Upper lobe of left lung (tissue), 6 donors: ENCODE data around the gene GRID1. TPM values are rescaled to one million over a fixed set of nuclear protein-coding genes. Genes with fewer than 3 reads are reported as not detected.

ENCODE experiments used
- ATAC-seq, 2 donors: fragments of 200-7000 bp; cut with Tn5 transposase; one replicate each; pipeline ENCODE4 v1.9.1; 2022; ENCODE audit warnings: mild to moderate bottlenecking in 2 of 2, moderate library complexity in 2 of 2; ENCODE audit not compliant: low FRiP score in 2 of 2
- DNase-seq, 2 donors: peaks; one replicate each; pipeline ENCODE4 v3.0.0-alpha.2; 2019 to 2020
- H3K27ac ChIP-seq, 4 donors: fragments of 200-600 bp; sonication (generic); one replicate each; pipeline ENCODE4 v1.5.1; 2016 to 2019
- H3K27me3 ChIP-seq, 4 donors: fragments of 200-600 bp; sonication (generic); one replicate each; pipeline ENCODE4 v1.5.1; 2017 to 2019
- H3K36me3 ChIP-seq, 4 donors: fragments of 200-600 bp; sonication (generic); one replicate each; pipeline ENCODE4 v1.5.1; 2016 to 2019
- H3K4me1 ChIP-seq, 4 donors: fragments of 200-600 bp; sonication (generic); one replicate each; pipeline ENCODE4 v1.5.1; 2018 to 2019
- H3K4me3 ChIP-seq, 4 donors: fragments of 200-600 bp; sonication (generic); one replicate each; pipeline ENCODE4 v1.5.1; 2017 to 2019; ENCODE audit warnings: mild to moderate bottlenecking in 2 of 4, moderate library complexity in 1 of 4
- H3K9me3 ChIP-seq, 4 donors: fragments of 200-600 bp; sonication (generic); one replicate each; pipeline ENCODE4 v1.5.1; 2018 to 2019
- CTCF ChIP-seq, 6 experiments: fragments of 450-650 bp in 4 of 6; fragments of 200-600 bp in 2 of 6; sonication (generic) in 2 of 6; IDR thresholded peaks; one replicate each; pipeline ENCODE4 v1.5.1; 2016 to 2019; ENCODE audit warnings: antibody characterized with exemption in 6 of 6
- EP300 ChIP-seq, 4 donors: sonication (generic); formaldehyde crosslinking; IDR thresholded peaks; one replicate each; pipeline ENCODE4 v1.5.1; 2017; ENCODE audit warnings: antibody characterized with exemption in 4 of 4, control low read depth in 2 of 4
- POLR2A ChIP-seq, 4 donors: fragments of 450-650 bp; IDR thresholded peaks; one replicate each; pipeline ENCODE4 v1.5.1; 2016 to 2017; ENCODE audit warnings: antibody characterized with exemption in 4 of 4, mild to moderate bottlenecking in 2 of 4
- POLR2AphosphoS5 ChIP-seq, 2 donors: sonication (generic); formaldehyde crosslinking; IDR thresholded peaks; one replicate each; pipeline ENCODE4 v1.5.1; 2017; ENCODE audit warnings: antibody characterized with exemption in 2 of 2
- WGBS, 2 donors: methylation state at CpG; one replicate each; pipeline ENCODE4 v1.1.5; 2017 to 2018; 5-methylcytosine and 5-hydroxymethylcytosine counted together
- total RNA-seq, 6 donors: library from RNA; depleted of rRNA in 4 of 6; stranded (reverse); fragments of >200 nt in 4 of 6; gene quantifications; one replicate each; pipeline versions ENCODE4 v1.1.0 to v1.2.1, GENCODE V29; 2016 to 2021
- donor health status: DM: no; HTN: no; CAD: no; lungs with moderate emphysema.
- donor health status: DM: no; HTN: yes; CAD: no; lungs with severe emphysema.

The GRID1 gene
- total RNA-seq, 6 donors from 2014 or later: 1.5 to 5.2 (median 3.2) TPM

- DNase-seq (no peak), ATAC-seq (no peak)
- H3K27ac ChIP-seq: peak overlapping the region in 1 of 4 donors; percentile 84
- no peaks in the 10 kb centered on the region for H3K36me3 ChIP-seq
- H3K9me3 ChIP-seq: no peaks in the 10 kb centered on the region
- peaks cover 0 to 18% (median 10%) of the 10 kb centered on the region in 4 donors for H3K27me3 ChIP-seq
- 35 to 37% methylated on average over 9 of the region's 9 CpGs for WGBS, 2 donors
- TF ChIP-seq CTCF (IDR thresholded peaks at IDR 0.05) (no peak), POLR2AphosphoS5 (IDR thresholded peaks at IDR 0.05) (no peak), POLR2A (IDR thresholded peaks at IDR 0.05) (no peak), EP300 (IDR thresholded peaks at IDR 0.05) (no peak)
- H3K4me3 ChIP-seq: peak overlapping the region in 3 of 4 donors; percentile 58 to 62 (median 60)
- peaks cover 28 to 36% (median 32%) of the 10 kb centered on the region in 4 donors for H3K4me1 ChIP-seq
Measured at GRCh38 chr10:86399514-86399878, 32.9 kb upstream of the GRID1 start.

GRCh38 chr10:86397120-86397519, 30.5 kb upstream of the GRID1 start:
- H3K36me3 ChIP-seq: no peaks in the 10 kb centered on the region
- no peaks in the 10 kb centered on the region for H3K9me3 ChIP-seq
- ATAC-seq (no peak), DNase-seq (no peak)
- H3K27me3 ChIP-seq: peaks cover 0 to 12% (median 9%) of the 10 kb centered on the region in 4 donors
- whole genome bisulfite sequencing, 2 donors: 79 to 89% methylated on average over 5 to 7 of the region's 7 CpGs
- no peak overlapping the region for H3K27ac ChIP-seq
- no peak overlapping the region for H3K4me3 ChIP-seq
- TF ChIP-seq POLR2AphosphoS5 (IDR thresholded peaks at IDR 0.05): no peak
- TF ChIP-seq EP300 (IDR thresholded peaks at IDR 0.05): no peak
- no peak for TF ChIP-seq POLR2A (IDR thresholded peaks at IDR 0.05)
- TF ChIP-seq CTCF (IDR thresholded peaks at IDR 0.05): no peak
- peaks cover 22 to 28% (median 25%) of the 10 kb centered on the region in 4 donors for H3K4me1 ChIP-seq

- TF ChIP-seq POLR2AphosphoS5 (IDR thresholded peaks at IDR 0.05) (no peak), POLR2A (IDR thresholded peaks at IDR 0.05) (no peak), CTCF (IDR thresholded peaks at IDR 0.05) (no peak), EP300 (IDR thresholded peaks at IDR 0.05) (no peak)
- Histone ChIP-seq H3K9me3 (no peaks in the 10 kb centered on the region), H3K27ac (no peak overlapping the region), H3K4me3 (no peak overlapping the region), H3K27me3 (peaks cover 0 to 12% (median 4%) of the 10 kb centered on the region in 4 donors), H3K4me1 (peaks cover 6 to 9% (median 8%) of the 10 kb centered on the region in 4 donors), H3K36me3 (no peaks in the 10 kb centered on the region)
- DNase-seq (no peak), ATAC-seq (no peak)
- WGBS, 2 donors: 62 to 69% methylated on average over 10 of the region's 10 CpGs
Measured at GRCh38 chr10:86393862-86394455, 27.4 kb upstream of the GRID1 start.

DNA sequence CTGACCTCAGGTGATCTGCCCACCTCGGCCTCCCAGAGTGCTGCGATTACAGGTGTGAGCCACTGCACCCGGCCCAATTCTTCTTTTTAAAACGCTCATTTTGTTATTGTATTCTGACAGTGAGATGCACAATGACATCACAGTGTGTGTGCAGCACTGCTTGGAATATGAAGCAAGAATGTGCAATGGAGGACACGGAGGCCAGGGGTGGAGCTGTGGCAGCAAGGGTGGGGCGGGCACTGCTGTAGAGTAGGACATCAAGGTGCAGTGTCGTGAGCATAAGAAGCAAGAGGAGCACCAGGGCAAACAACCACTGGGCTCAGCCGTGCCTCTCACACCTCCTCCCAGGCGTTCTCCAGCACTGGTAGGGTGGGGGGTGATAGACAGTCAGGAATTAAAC, 26.8 kb upstream of the GRID1 start:
- no peaks in the 10 kb centered on the region for H3K36me3 ChIP-seq
- peaks cover 0 to 14% (median 4%) of the 10 kb centered on the region in 4 donors for H3K27me3 ChIP-seq
- WGBS, 2 donors: 60 to 74% methylated on average over 9 of the region's 9 CpGs
- TF ChIP-seq CTCF (IDR thresholded peaks at IDR 0.05) (no peak), POLR2AphosphoS5 (IDR thresholded peaks at IDR 0.05) (no peak), EP300 (IDR thresholded peaks at IDR 0.05) (no peak), POLR2A (IDR thresholded peaks at IDR 0.05) (no peak)
- no peaks in the 10 kb centered on the region for H3K9me3 ChIP-seq
- H3K27ac ChIP-seq: no peak overlapping the region
- DNase-seq: no peak
- H3K4me3 ChIP-seq: no peak overlapping the region
- peaks cover 6 to 9% (median 8%) of the 10 kb centered on the region in 4 donors for H3K4me1 ChIP-seq
- ATAC-seq: no peak

DNA sequence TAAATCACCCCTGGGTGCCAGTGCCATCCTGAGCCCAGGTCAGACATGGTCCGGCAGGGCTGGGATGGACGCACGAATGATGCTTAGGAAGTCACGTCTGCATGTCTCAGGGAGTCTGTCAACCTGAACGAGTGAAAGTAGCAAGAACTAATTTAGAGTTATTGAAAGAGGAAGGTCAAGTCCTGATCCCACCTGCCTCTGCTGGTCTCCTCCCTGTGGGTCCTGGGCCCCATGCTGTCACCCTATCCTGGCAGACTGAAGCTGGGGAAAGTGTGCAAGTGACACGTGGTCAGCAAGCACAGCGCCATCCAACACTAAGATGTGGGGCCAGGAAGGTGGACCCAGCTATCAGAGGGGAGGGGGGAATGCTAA, 26.1 kb upstream of the GRID1 start:
- no peak for DNase-seq
- Histone ChIP-seq H3K4me3 (no peak overlapping the region), H3K27ac (no peak overlapping the region), H3K9me3 (no peaks in the 10 kb centered on the region), H3K4me1 (peaks cover 6 to 9% (median 8%) of the 10 kb centered on the region in 4 donors), H3K36me3 (no peaks in the 10 kb centered on the region), H3K27me3 (peaks cover 0 to 20% (median 7%) of the 10 kb centered on the region in 4 donors)
- no peak for TF ChIP-seq POLR2A (IDR thresholded peaks at IDR 0.05)
- TF ChIP-seq POLR2AphosphoS5 (IDR thresholded peaks at IDR 0.05): no peak
- no peak for TF ChIP-seq CTCF (IDR thresholded peaks at IDR 0.05)
- TF ChIP-seq EP300 (IDR thresholded peaks at IDR 0.05): no peak
- no peak for ATAC-seq
- 85 to 89% methylated on average over 7 of the region's 7 CpGs for WGBS, 2 donors
